Fibroblast of the aortic adventitia (primary cell): Measurements from ENCODE around the gene TMEM192. TPM values are rescaled to one million over a fixed set of nuclear protein-coding genes. Genes with fewer than 3 reads are reported as not detected.

Experiments
- DNase-seq: peaks from one replicate; pipeline ENCODE4 v3.0.0-alpha.2; 2010; ENCODE audit warnings: low read depth
- H3K4me3 ChIP-seq: 2 replicates; pipeline ENCODE4 v1.5.1; 2011; ENCODE audit warnings: low read depth, mild to moderate bottlenecking, control low read depth, low read length, moderate library complexity
- total RNA-seq: library from RNA; depleted of rRNA; stranded (reverse); fragments of >200 nt; gene quantifications from 2 replicates; pipeline ENCODE4 v1.2.3, GENCODE V29; 2012; ENCODE audit warnings: low replicate concordance
- TF ChIP-seq, protein P1 (sequence below): IDR thresholded peaks from 2 replicates; pipeline ENCODE4 v1.5.1; 2011; ENCODE audit warnings: mild to moderate bottlenecking, low read length, control low read depth, inconsistent platforms; ENCODE audit not compliant: insufficient read depth

TMEM192 gene
- total RNA-seq = 9.6 and 17.2 TPM in 2 replicates

- TF ChIP-seq, protein P1, sequence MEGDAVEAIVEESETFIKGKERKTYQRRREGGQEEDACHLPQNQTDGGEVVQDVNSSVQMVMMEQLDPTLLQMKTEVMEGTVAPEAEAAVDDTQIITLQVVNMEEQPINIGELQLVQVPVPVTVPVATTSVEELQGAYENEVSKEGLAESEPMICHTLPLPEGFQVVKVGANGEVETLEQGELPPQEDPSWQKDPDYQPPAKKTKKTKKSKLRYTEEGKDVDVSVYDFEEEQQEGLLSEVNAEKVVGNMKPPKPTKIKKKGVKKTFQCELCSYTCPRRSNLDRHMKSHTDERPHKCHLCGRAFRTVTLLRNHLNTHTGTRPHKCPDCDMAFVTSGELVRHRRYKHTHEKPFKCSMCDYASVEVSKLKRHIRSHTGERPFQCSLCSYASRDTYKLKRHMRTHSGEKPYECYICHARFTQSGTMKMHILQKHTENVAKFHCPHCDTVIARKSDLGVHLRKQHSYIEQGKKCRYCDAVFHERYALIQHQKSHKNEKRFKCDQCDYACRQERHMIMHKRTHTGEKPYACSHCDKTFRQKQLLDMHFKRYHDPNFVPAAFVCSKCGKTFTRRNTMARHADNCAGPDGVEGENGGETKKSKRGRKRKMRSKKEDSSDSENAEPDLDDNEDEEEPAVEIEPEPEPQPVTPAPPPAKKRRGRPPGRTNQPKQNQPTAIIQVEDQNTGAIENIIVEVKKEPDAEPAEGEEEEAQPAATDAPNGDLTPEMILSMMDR = peak; percentile 26
- H3K4me3 ChIP-seq = peak within 1 kb of the TSS; percentile 89
- DNase-seq = peak; percentile 85
Measured at GRCh38 chr4:165112368-165113121, at the start of gene TMEM192. Gene TMEM192, minus strand, starts transcription at chr4:165112860. Its CDS starts 87 bp downstream, at chr4:165112773.

DNA sequence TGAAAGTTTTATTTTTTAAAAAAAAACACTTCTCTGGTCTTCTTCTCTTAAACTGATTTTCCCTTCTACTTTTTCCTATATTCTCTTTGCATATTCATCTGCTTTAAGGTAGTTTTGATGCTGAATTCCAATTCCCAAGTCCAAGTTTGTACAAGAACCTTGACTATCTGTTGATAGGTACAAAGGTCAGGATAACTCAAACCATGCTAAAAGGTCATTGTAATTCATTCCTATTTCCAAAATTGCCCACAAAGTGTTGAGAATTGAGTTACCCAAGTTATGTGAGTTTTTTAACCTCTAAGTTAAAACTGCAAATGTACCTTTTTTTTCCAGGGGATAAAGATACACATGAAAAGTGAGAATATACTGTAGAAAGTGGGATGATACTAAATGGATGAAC lies 46.1 kb upstream of the TMEM192 start:
- no peak for DNase-seq
- H3K4me3 ChIP-seq = no peak overlapping the region
- TF ChIP-seq, protein P1 = no peak

- TF ChIP-seq, protein P1 = no peak
- H3K4me3 ChIP-seq = no peak overlapping the region
- no peak for DNase-seq
Measured at GRCh38 chr4:165156906-165157305, 44.2 kb upstream of the TMEM192 start.

GRCh38 chr4:165154482-165154881 lies 41.8 kb upstream of the TMEM192 start:
- no peak for DNase-seq
- no peak overlapping the region for H3K4me3 ChIP-seq
- TF ChIP-seq, protein P1 = no peak

- DNase-seq = peak; percentile 91
- TF ChIP-seq, protein P1 = no peak
- H3K4me3 ChIP-seq = no peak overlapping the region
Measured at GRCh38 chr4:165152527-165152926, 39.9 kb upstream of the TMEM192 start.

DNA sequence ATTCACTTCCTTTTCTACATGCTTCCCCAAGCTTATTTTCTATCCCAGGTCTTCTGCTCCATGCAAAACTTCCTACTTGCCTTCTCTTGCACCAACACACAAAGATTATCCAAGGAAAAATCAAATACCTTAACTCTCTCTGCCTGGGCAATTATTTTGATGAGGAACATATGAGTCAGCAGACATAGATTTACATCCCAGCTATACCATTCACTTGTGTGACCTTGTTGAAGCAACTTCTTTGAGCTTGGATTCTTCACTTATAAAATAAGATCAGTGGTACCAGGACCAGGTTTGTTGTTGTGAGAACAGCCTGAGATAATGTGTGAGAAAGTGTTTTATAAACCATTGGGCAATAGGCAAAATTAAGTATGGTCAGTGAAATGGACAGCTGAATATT lies 39.1 kb upstream of the TMEM192 start:
- H3K4me3 ChIP-seq = no peak overlapping the region
- DNase-seq = no peak

More for the DNA sequence above, 39.1 kb upstream of the TMEM192 start:
- TF ChIP-seq, protein P1 = no peak
